A549 (cell line): ENCODE measurements around the gene CDC42BPG. TPM values are rescaled to one million over a fixed set of nuclear protein-coding genes. Genes with fewer than 3 reads are reported as not detected.

Experiments used
- ATAC-seq, 2 experiments: fragments of 200-7000 bp in 1 of 2; fragments of >200 bp in 1 of 2; cut with Nextera tagmentation in 1 of 2; cut with Tn5 transposase in 1 of 2; 3 replicates each; pipeline versions ENCODE4 v1.8.0 to v1.9.1; 2018 to 2020; ENCODE audit warnings: mild to moderate bottlenecking in 1 of 2, moderate library complexity in 1 of 2
- CTCF ChIA-PET: fragments of 300-600 bp; sonication (Branson Sonifier 250); formaldehyde crosslinking; extraction: SDS; loops from one replicate; lab custom pipeline; 2021; ENCODE audit warnings: antibody characterized with exemption, inconsistent platforms; lab: Yijun Ruan, JAX
- POLR2A ChIA-PET: fragments of 350-600 bp; formaldehyde crosslinking; extraction: SDS; loops from one replicate; lab custom pipeline; 2021; ENCODE audit warnings: antibody characterized with exemption, inconsistent platforms; lab: Yijun Ruan, JAX
- DNase-seq, 2 experiments: peaks; one replicate each; pipeline versions ENCODE4 v3.0.0 to v3.0.0-alpha.2; 2011 to 2016; ENCODE audit warnings: low read depth in 1 of 2, low spot score in 1 of 2
- FAIRE-seq: peaks from 2 replicates; lab custom pipeline; 2011; peaks lifted over from hg19 to GRCh38; lab: Jason Lieb, UNC
- H3K27ac ChIP-seq, 2 experiments: fragments of >200 bp; sonication (Bioruptor Twin); formaldehyde crosslinking; 3 replicates each; pipeline ENCODE4 v1.5.1; 2016 to 2017
- H3K4me1 ChIP-seq: fragments of >200 bp; sonication (Bioruptor Twin); formaldehyde crosslinking; 3 replicates; pipeline ENCODE4 v1.6.1; 2016
- H3K4me2 ChIP-seq: fragments of >200 bp; sonication (Bioruptor Twin); formaldehyde crosslinking; 3 replicates; pipeline ENCODE4 v1.6.1; 2016
- H3K4me3 ChIP-seq: fragments of >200 bp; sonication (Bioruptor Twin); formaldehyde crosslinking; 3 replicates; pipeline ENCODE4 v1.5.1; 2016
- H3K9me3 ChIP-seq: fragments of >200 bp; sonication (Bioruptor Twin); formaldehyde crosslinking; 3 replicates; pipeline ENCODE4 v1.6.1; 2016
- BHLHE40 ChIP-seq: IDR thresholded peaks from 2 replicates; pipeline ENCODE4 v1.6.1; 2012; ENCODE audit warnings: low read depth, low read length, inconsistent platforms
- CBX8 ChIP-seq: fragments of 200-600 bp; sonication (generic); IDR thresholded peaks from 2 replicates; pipeline ENCODE4 v1.6.1; 2016
- CTCF ChIP-seq: fragments of >200 bp; sonication (Bioruptor Twin); formaldehyde crosslinking; IDR thresholded peaks from 3 replicates; pipeline ENCODE4 v1.5.1; 2016
- E2F6 ChIP-seq: IDR thresholded peaks from 2 replicates; pipeline ENCODE4 v1.6.1; 2012; ENCODE audit warnings: low read depth, borderline replicate concordance
- EHMT2 ChIP-seq: fragments of 200-600 bp; sonication (generic); IDR thresholded peaks from 2 replicates; pipeline ENCODE4 v1.6.1; 2016; ENCODE audit warnings: antibody characterized with exemption, low read depth, mild to moderate bottlenecking, moderate library complexity
- EP300 ChIP-seq, 2 experiments: fragments of >200 bp; sonication (Bioruptor Twin); formaldehyde crosslinking; IDR thresholded peaks; 2 replicates in 1 of 2; 3 replicates in 1 of 2; pipeline ENCODE4 v1.6.1; 2016 to 2017
- GATA3 ChIP-seq: IDR thresholded peaks from 2 replicates; pipeline ENCODE4 v1.6.1; 2012; ENCODE audit warnings: borderline replicate concordance
- HES2 ChIP-seq: fragments of >200 bp; sonication (Bioruptor Twin); formaldehyde crosslinking; IDR thresholded peaks from 2 replicates; pipeline ENCODE4 v1.6.1; 2016
- HEYL ChIP-seq: fragments of 250-450 bp; sonication (Bioruptor Pico); IDR thresholded peaks from 2 replicates; pipeline ENCODE4 v1.8.0; 2021; ENCODE audit warnings: mild to moderate bottlenecking, moderate library complexity
- HOXA7 ChIP-seq: fragments of 250-450 bp; sonication (Bioruptor Pico); IDR thresholded peaks from 2 replicates; pipeline ENCODE4 v1.5.0; 2020; ENCODE audit warnings: mild to moderate bottlenecking, moderate library complexity
- HOXB13 ChIP-seq: fragments of 250-450 bp; sonication (Bioruptor Pico); IDR thresholded peaks from 2 replicates; pipeline ENCODE4 v1.5.0; 2020; ENCODE audit warnings: low read depth, mild to moderate bottlenecking, moderate library complexity
- KDM5A ChIP-seq: fragments of 200-600 bp; sonication (generic); IDR thresholded peaks from 2 replicates; pipeline ENCODE4 v1.6.1; 2016; ENCODE audit warnings: antibody characterized with exemption, mild to moderate bottlenecking
- MAFK ChIP-seq: fragments of 450-650 bp; IDR thresholded peaks from 2 replicates; pipeline ENCODE4 v1.6.1; 2014; ENCODE audit not compliant: partially characterized antibody
- MAX ChIP-seq: IDR thresholded peaks from 2 replicates; pipeline ENCODE4 v1.6.1; 2012
- MAZ ChIP-seq: fragments of 150-350 bp; IDR thresholded peaks from 2 replicates; pipeline ENCODE4 v1.6.1; 2014; ENCODE audit warnings: antibody characterized with exemption, low read depth, low read length, borderline replicate concordance
- NPAS2 ChIP-seq: fragments of 250-450 bp; sonication (Bioruptor Pico); IDR thresholded peaks from 2 replicates; pipeline ENCODE4 v1.8.0; 2022; ENCODE audit warnings: mild to moderate bottlenecking, moderate library complexity, borderline replicate concordance
- PBX3 ChIP-seq: IDR thresholded peaks from 2 replicates; pipeline ENCODE4 v1.6.1; 2012
- RAD21 ChIP-seq, 2 experiments: fragments of >200 bp in 1 of 2; sonication (Bioruptor Twin) in 1 of 2; formaldehyde crosslinking in 1 of 2; IDR thresholded peaks in 1 of 2; conservative IDR thresholded peaks in 1 of 2; 2 replicates in 1 of 2; 3 replicates in 1 of 2; pipeline ENCODE4 v1.6.1; 2012 to 2018; ENCODE audit warnings: inconsistent platforms in 1 of 2
- RARB ChIP-seq: fragments of 250-450 bp; sonication (Bioruptor Pico); IDR thresholded peaks from 2 replicates; pipeline ENCODE4 v1.8.0; 2021; ENCODE audit warnings: mild to moderate bottlenecking, moderate library complexity
- RCOR1 ChIP-seq: fragments of 150-350 bp; IDR thresholded peaks from 2 replicates; pipeline ENCODE4 v1.6.1; 2014; ENCODE audit warnings: antibody characterized with exemption, low read length, low read depth
- REST ChIP-seq: fragments of 200-600 bp; sonication (generic); IDR thresholded peaks from 2 replicates; pipeline ENCODE4 v1.6.1; 2016; ENCODE audit warnings: antibody characterized with exemption, mild to moderate bottlenecking, moderate library complexity
- SREBF2 ChIP-seq: fragments of 450-650 bp; IDR thresholded peaks from 2 replicates; pipeline ENCODE4 v1.6.1; 2014; ENCODE audit warnings: mild to moderate bottlenecking, moderate library complexity
- TP53 ChIP-seq: fragments of 250-450 bp; sonication (Bioruptor Pico); IDR thresholded peaks from 2 replicates; pipeline ENCODE4 v1.5.0; 2021; ENCODE audit warnings: mild to moderate bottlenecking, moderate library complexity
- ZFP36 ChIP-seq: fragments of 450-650 bp; IDR thresholded peaks from 2 replicates; pipeline ENCODE4 v1.6.1; 2014; ENCODE audit warnings: borderline replicate concordance; ENCODE audit not compliant: partially characterized antibody
- WGBS: methylation state at CpG from one replicate; pipeline ENCODE4 v1.1.6; 2017; ENCODE audit errors: missing lambda C conversion rate; 5-methylcytosine and 5-hydroxymethylcytosine counted together
- polyA plus RNA-seq, 4 experiments: library from polyadenylated mRNA; depleted of rRNA in 3 of 4; stranded (reverse); fragments of >200 nt; fragmentation: RNase III in 1 of 4; extraction: RNeasy Plus Mini Kit Qiagen cat#74134 plus additional on column Dnase treatment in 1 of 4; gene quantifications; 2 replicates in 3 of 4; 3 replicates in 1 of 4; pipeline ENCODE4 v1.2.3, GENCODE V29; 2011 to 2017

The CDC42BPG gene
- polyA plus RNA-seq, 2 of the 4 experiments (the other 2 are of a cell fraction) = 0.35 to 1.0 TPM

- TF ChIP-seq PBX3 (no peak), HOXB13 (CRISPR knock-in tag) (no peak)
- TF ChIP-seq, all 56 proteins: peak for 0
These were observed 20.2 kb upstream of the CDC42BPG start (continued) for GRCh38 chr11:64864473-64865285.

GRCh38 chr11:64864135-64864472, 19.7 kb upstream of the CDC42BPG start:
- no peak for DNase-seq
- ATAC-seq = no peak
- no peaks in the 10 kb centered on the region for H3K9me3 ChIP-seq
- no peak for TF ChIP-seq BHLHE40
- no peak for TF ChIP-seq HEYL (CRISPR knock-in tag)
- TF ChIP-seq MAX = no peak
- TF ChIP-seq SREBF2 = no peak
- TF ChIP-seq HES2 = no peak
- TF ChIP-seq EP300 (IDR thresholded peaks at IDR 0.05) = no peak
- no peak for TF ChIP-seq RAD21 (conservative IDR thresholded peaks at IDR 0.05 in 1 of 2, IDR thresholded peaks at IDR 0.05 in 1 of 2)
- no peak for TF ChIP-seq KDM5A
- TF ChIP-seq E2F6 = no peak
- no peak for TF ChIP-seq TP53 (CRISPR knock-in tag)
- TF ChIP-seq, all 56 proteins: peak for 0
- ChIA-PET POLR2A (no interaction called here), CTCF (interaction anchor here (0.7 to 39.4 kb wide), 3 partner anchors 16 to 150 kb away, joined by 3 to 1607 read pairs (median 462); partner anchors contain the start of genes ARL2, CDC42BPG and EHD1)
- peaks cover 48% of the 10 kb centered on the region for H3K4me1 ChIP-seq
- no peak overlapping the region for H3K4me3 ChIP-seq
- peak overlapping the region; percentile 4 to 73; a peak in 3 of 6 replicates for H3K27ac ChIP-seq
- no peak for FAIRE-seq
- H3K4me2 ChIP-seq = no peak overlapping the region
- 98% methylated on average over 6 of the region's 9 CpGs for WGBS

- POLR2A ChIA-PET = interaction anchor here (1.3 kb wide), 1 partner anchor 14 kb away, joined by 5 read pairs; no protein-coding TSS in a partner anchor
- H3K4me2 ChIP-seq = no peak overlapping the region
- no peak for ATAC-seq
- TF ChIP-seq RARB (no peak), NPAS2 (no peak), ZFP36 (no peak), RAD21 (conservative IDR thresholded peaks at IDR 0.05 in 1 of 2, IDR thresholded peaks at IDR 0.05 in 1 of 2) (no peak), GATA3 (no peak), HOXA7 (CRISPR knock-in tag) (no peak), CBX8 (no peak), PBX3 (no peak), RCOR1 (no peak), MAZ (no peak), CTCF (no peak), EHMT2 (no peak), MAFK (no peak), REST (no peak)
These were observed 19.1 kb upstream of the CDC42BPG start for GRCh38 chr11:64863391-64864060.

More at GRCh38 chr11:64863391-64864060, 19.1 kb upstream of the CDC42BPG start:
- peak overlapping the region in 1 of 2 experiments; percentile 73; a peak in 3 of 6 replicates for H3K27ac ChIP-seq
- DNase-seq (no peak), FAIRE-seq (no peak)
- CTCF ChIA-PET = interaction anchor here (0.7 to 39.4 kb wide), 4 partner anchors 16 to 151 kb away, joined by 3 to 1607 read pairs (median 232); partner anchors contain the start of genes ARL2, CDC42BPG and EHD1
- H3K4me3 ChIP-seq = no peak overlapping the region
- H3K9me3 ChIP-seq = no peaks in the 10 kb centered on the region
- WGBS = 94% methylated on average over 20 of the region's 23 CpGs
- peaks cover 43% of the 10 kb centered on the region for H3K4me1 ChIP-seq
